Heart left ventricle (tissue), 16 donors: ENCODE measurements around the gene LY6G5B. TPM values are rescaled to one million over a fixed set of nuclear protein-coding genes. Genes with fewer than 3 reads are reported as not detected.

Source experiments
- ATAC-seq, 4 donors: fragments of 200-7000 bp; cut with Tn5 transposase; one replicate each; pipeline ENCODE4 v1.9.1; 2020 to 2022; ENCODE audit warnings: moderate library complexity in 4 of 4, mild to moderate bottlenecking in 3 of 4, moderate number of reproducible peaks in 1 of 4
- DNase-seq, 5 donors: peaks; one replicate each; pipeline ENCODE4 v3.0.0-alpha.2; 2020
- H3K27ac ChIP-seq, 12 donors: fragments of 200-600 bp; sonication (generic) in 4 of 12; one replicate each; pipeline versions ENCODE4 v1.5.0 to v1.8.0; 2016 to 2022; ENCODE audit warnings: mild to moderate bottlenecking in 2 of 12
- H3K27me3 ChIP-seq, 9 donors: fragments of 200-600 bp; sonication (generic) in 2 of 9; one replicate each; pipeline versions ENCODE4 v1.5.1 to v1.8.0; 2016 to 2022; ENCODE audit warnings: mild to moderate bottlenecking in 3 of 9
- H3K36me3 ChIP-seq, 9 donors: fragments of 200-600 bp; sonication (generic) in 2 of 9; one replicate each; pipeline versions ENCODE4 v1.5.0 to v1.8.0; 2018 to 2022; ENCODE audit warnings: mild to moderate bottlenecking in 2 of 9
- H3K4me1 ChIP-seq, 12 donors: fragments of 200-600 bp; sonication (generic) in 4 of 12; one replicate each; pipeline versions ENCODE4 v1.5.0 to v1.8.0; 2016 to 2022; ENCODE audit warnings: mild to moderate bottlenecking in 3 of 12
- H3K4me3 ChIP-seq, 12 donors: fragments of 200-600 bp; sonication (generic) in 4 of 12; one replicate each; pipeline versions ENCODE4 v1.5.0 to v1.8.0; 2017 to 2022; ENCODE audit warnings: mild to moderate bottlenecking in 9 of 12, moderate library complexity in 4 of 12
- H3K9me3 ChIP-seq, 12 donors: fragments of 200-600 bp; sonication (generic) in 4 of 12; one replicate each; pipeline versions ENCODE4 v1.5.0 to v1.8.0; 2016 to 2022; ENCODE audit warnings: mild to moderate bottlenecking in 1 of 12
- POLR2A ChIP-seq, 2 donors: fragments of 450-650 bp; IDR thresholded peaks; one replicate each; pipeline ENCODE4 v1.6.1; 2017; ENCODE audit warnings: antibody characterized with exemption in 2 of 2, mild to moderate bottlenecking in 2 of 2, moderate library complexity in 2 of 2
- WGBS, 4 donors: extraction: QIAGEN DNeasy Blood & Tissue Kit in 2 of 4; methylation state at CpG; one replicate each; pipeline versions ENCODE4 v1.1.5 to v1.1.7; 2013 to 2018; 5-methylcytosine and 5-hydroxymethylcytosine counted together
- intact Hi-C, 10 donors: fragments of 100-400 bp; cut with DNase I; formaldehyde crosslinking; loops; one replicate each; pipeline versions ENCODE4 v1.11.1 to v1.14.2; 2022
- polyA plus RNA-seq, 2 donors: library from polyadenylated mRNA; stranded (reverse); fragments of 200-250 nt; gene quantifications; one replicate each; pipeline ENCODE4 v1.2.3, GENCODE V29; 2013
- total RNA-seq, 9 donors: library from RNA; depleted of rRNA in 2 of 9; stranded (reverse); fragments of >200 nt in 2 of 9; fragmentation: NEBNext Ultra II Directional in 3 of 9; extraction: Animal tissue kit (Norgen Biotek cat#: 25700) in 3 of 9; gene quantifications; one replicate each; pipeline versions ENCODE4 v1.1.0 to v1.2.4, GENCODE V29; 2016 to 2023
- TF ChIP-seq, protein P1 (sequence below), 12 donors: fragments of 200-600 bp; sonication (generic) in 4 of 12; IDR thresholded peaks; one replicate each; pipeline versions ENCODE4 v1.5.0 to v1.8.0; 2018 to 2022; ENCODE audit warnings: antibody characterized with exemption in 12 of 12, mild to moderate bottlenecking in 5 of 12
- donor health status: ischemic (EF 13 %, LVEDD 7.1; RV severe dilation, severe dysfunction).
- donor health status: healthy with polysubstance abuse.
- donor health status: DM: no; HTN: yes; CAD: no.
- donor health status: DM: no; HTN: no; CAD: no.
- donor health status: ischemic (EF 25% LVEDD 6.9; RV normal size, moderate dysfunction).
- donor health status: ischemic (EF 25% LVEDD 5.7; RV mildly dilated, moderate dysfunction).
- donor health status: healthy.
- donor health status: DM: yes; HTN: yes; CAD: no.
- donor health status: ischemic (EF 35%, LVEDD 5.7; RV mildly dilated, moderate dysfunction).
- donor health status: nonischemic (EF 11% LVEDD 7.7; RV severe dilation, severe dysfunction).
- donor health status: DM: yes; HTN: yes; CAD: no.
- donor health status: PGD.
- donor health status: ischemic (EF 29% LVEDD 5.4; RV normal size, mild dysfunction).
- donor health status: nonischemic (EF 23%, LVEDD 6.1; RV moderate dilation, normal function).

The LY6G5B gene
- total and polyA plus RNA-seq, 11 donors: 1.4 to 12.0 (median 4.6) TPM

DNA sequence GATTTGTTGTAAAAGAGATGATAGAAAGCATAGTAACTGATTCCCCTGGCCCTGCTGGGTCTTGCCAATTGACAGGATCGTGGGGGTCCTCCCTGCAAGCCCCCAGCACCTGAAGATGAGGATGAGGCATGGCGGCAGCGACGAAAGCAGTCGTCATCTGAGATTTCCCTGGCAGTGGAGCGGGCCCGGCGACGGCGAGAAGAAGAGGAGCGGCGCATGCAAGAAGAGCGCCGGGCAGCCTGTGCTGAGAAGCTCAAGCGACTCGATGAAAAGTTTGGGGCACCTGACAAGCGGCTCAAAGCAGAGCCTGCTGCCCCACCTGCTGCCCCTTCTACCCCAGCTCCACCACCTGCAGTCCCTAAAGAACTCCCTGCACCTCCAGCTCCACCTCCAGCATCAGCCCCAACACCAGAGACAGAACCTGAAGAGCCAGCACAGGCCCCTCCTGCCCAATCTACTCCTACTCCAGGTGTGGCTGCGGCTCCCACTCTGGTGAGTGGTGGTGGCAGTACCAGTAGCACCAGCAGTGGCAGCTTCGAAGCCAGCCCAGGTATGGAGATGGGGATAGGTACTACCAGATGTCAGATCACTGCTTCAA lies 42.0 kb upstream of the LY6G5B start:
- Histone ChIP-seq H3K9me3 (no peaks in the 10 kb centered on the region), H3K4me1 (peaks cover 0 to 4% (median 0%) of the 10 kb centered on the region in 12 donors), H3K27me3 (no peaks in the 10 kb centered on the region), H3K4me3 (no peak overlapping the region), H3K27ac (no peak overlapping the region), H3K36me3 (peaks cover 8 to 100% (median 98%) of the 10 kb centered on the region in 9 donors)
- ATAC-seq: no peak
- no peak for DNase-seq
- TF ChIP-seq, protein P1, sequence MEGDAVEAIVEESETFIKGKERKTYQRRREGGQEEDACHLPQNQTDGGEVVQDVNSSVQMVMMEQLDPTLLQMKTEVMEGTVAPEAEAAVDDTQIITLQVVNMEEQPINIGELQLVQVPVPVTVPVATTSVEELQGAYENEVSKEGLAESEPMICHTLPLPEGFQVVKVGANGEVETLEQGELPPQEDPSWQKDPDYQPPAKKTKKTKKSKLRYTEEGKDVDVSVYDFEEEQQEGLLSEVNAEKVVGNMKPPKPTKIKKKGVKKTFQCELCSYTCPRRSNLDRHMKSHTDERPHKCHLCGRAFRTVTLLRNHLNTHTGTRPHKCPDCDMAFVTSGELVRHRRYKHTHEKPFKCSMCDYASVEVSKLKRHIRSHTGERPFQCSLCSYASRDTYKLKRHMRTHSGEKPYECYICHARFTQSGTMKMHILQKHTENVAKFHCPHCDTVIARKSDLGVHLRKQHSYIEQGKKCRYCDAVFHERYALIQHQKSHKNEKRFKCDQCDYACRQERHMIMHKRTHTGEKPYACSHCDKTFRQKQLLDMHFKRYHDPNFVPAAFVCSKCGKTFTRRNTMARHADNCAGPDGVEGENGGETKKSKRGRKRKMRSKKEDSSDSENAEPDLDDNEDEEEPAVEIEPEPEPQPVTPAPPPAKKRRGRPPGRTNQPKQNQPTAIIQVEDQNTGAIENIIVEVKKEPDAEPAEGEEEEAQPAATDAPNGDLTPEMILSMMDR (IDR thresholded peaks at IDR 0.05): no peak
- no peak for TF ChIP-seq POLR2A (IDR thresholded peaks at IDR 0.05)
- WGBS, 4 donors: 95 to 97% (median 96%) methylated on average over 19 of the region's 19 CpGs
- intact Hi-C loops: loop anchor here in 1 of 10 donors (2.0 kb wide), 1 partner anchor 15 kb away; no protein-coding TSS in a partner anchor

DNA sequence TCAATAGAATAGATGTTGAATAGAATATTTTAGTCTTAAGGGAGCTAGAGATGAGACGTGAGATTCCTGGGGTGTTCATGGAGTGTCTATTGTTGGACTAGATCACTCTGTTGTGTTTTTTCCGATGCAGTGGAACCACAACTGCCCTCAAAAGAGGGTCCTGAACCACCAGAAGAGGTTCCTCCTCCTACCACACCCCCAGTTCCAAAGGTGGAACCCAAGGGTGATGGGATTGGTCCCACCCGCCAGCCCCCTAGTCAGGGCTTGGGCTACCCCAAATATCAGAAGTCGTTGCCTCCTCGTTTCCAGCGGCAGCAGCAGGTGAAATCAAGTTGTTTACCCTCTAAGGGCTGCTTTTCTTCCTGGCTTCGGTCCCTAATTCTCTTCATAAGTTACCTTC lies 40.8 kb upstream of the LY6G5B start:
- intact Hi-C loops: no loop called here
- H3K27me3 ChIP-seq: no peaks in the 10 kb centered on the region
- H3K36me3 ChIP-seq: peaks cover 8 to 100% (median 100%) of the 10 kb centered on the region in 9 donors
- WGBS, 4 donors: 86 to 91% (median 89%) methylated on average over 7 of the region's 7 CpGs
- no peak overlapping the region for H3K27ac ChIP-seq
- no peak for ATAC-seq
- H3K4me1 ChIP-seq: peaks cover 0 to 4% (median 0%) of the 10 kb centered on the region in 12 donors
- no peak for DNase-seq
- no peak overlapping the region for H3K4me3 ChIP-seq
- no peaks in the 10 kb centered on the region for H3K9me3 ChIP-seq
- TF ChIP-seq, protein P1 (IDR thresholded peaks at IDR 0.05): no peak
- no peak for TF ChIP-seq POLR2A (IDR thresholded peaks at IDR 0.05)

DNA sequence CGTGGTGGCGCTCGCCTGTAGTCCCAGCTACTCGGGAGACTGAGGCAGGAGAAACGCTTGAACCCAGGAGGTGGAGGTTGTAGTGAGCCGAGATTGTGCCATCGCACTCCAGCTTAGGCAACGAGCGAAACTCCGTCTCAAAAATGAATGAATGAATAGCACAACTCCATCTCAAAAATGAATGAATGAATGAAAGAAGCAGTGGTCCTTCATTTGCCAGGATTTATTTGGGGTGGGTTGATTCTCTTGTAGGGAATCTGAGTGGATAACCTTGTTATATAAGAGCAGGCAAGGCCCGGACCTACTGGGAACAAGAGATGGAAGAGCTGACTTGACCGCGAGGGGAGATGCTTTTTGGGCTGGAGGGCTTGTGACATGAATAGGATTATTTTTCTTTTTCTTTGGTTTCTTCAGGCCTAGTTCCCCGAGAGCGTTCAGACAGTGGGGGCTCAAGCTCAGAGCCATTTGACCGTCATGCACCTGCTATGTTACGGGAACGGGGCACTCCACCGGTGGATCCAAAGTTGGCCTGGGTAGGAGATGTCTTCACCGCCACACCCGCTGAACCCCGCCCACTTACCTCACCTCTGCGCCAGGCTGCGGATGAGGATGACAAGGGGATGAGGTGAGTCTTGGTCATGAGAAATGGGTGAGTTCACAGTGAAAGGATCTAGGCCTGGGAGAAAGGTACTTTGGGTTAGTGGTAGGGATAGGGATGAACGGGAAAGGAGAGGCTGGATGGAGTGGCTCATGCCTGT lies 39.4 kb upstream of the LY6G5B start:
- peaks cover 0 to 4% (median 0%) of the 10 kb centered on the region in 12 donors for H3K4me1 ChIP-seq
- 90 to 93% (median 92%) methylated on average over 25 of the region's 25 CpGs for WGBS, 4 donors
- no peak overlapping the region for H3K27ac ChIP-seq
- DNase-seq (no peak), ATAC-seq (no peak)
- no peaks in the 10 kb centered on the region for H3K27me3 ChIP-seq
- H3K36me3 ChIP-seq: peaks cover 7 to 100% (median 100%) of the 10 kb centered on the region in 9 donors
- H3K4me3 ChIP-seq: no peak overlapping the region
- intact Hi-C loops: no loop called here
- H3K9me3 ChIP-seq: no peaks in the 10 kb centered on the region
- TF ChIP-seq, protein P1 (IDR thresholded peaks at IDR 0.05): no peak
- TF ChIP-seq POLR2A (IDR thresholded peaks at IDR 0.05): no peak

DNA sequence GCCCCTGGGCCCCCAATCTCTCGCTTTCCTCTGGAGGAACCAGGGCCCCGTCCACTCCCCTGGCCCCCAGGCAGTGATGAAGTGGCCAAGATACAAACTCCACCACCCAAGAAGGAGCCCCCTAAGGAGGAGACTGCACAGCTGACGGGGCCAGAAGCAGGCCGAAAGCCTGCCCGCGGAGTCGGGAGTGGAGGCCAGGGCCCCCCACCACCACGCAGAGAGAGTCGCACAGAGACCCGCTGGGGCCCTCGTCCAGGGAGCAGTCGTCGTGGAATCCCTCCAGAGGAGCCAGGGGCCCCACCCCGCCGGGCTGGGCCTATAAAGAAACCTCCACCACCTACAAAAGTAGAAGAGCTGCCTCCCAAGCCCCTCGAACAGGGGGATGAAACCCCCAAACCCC lies 38.6 kb upstream of the LY6G5B start:
- Histone ChIP-seq H3K9me3 (no peaks in the 10 kb centered on the region), H3K27me3 (no peaks in the 10 kb centered on the region), H3K4me3 (no peak overlapping the region), H3K36me3 (peaks cover 7 to 100% (median 100%) of the 10 kb centered on the region in 9 donors), H3K4me1 (peaks cover 0 to 4% (median 0%) of the 10 kb centered on the region in 12 donors), H3K27ac (no peak overlapping the region)
- no peak for TF ChIP-seq POLR2A (IDR thresholded peaks at IDR 0.05)
- TF ChIP-seq, protein P1 (IDR thresholded peaks at IDR 0.05): no peak
- 81 to 89% (median 86%) methylated on average over 15 to 16 of the region's 16 CpGs for WGBS, 4 donors
- DNase-seq (no peak), ATAC-seq (peak in 2 of 4 donors; percentile 7 to 11)
- intact Hi-C loops: no loop called here
